ENCODE data around the gene FANCG. TPM values are rescaled to one million over a fixed set of nuclear protein-coding genes. Genes with fewer than 3 reads are reported as not detected.

Gene FANCG
- total RNA-seq, 2 experiments from 2014 or later = 92.8 to 93.4 TPM

DNA sequence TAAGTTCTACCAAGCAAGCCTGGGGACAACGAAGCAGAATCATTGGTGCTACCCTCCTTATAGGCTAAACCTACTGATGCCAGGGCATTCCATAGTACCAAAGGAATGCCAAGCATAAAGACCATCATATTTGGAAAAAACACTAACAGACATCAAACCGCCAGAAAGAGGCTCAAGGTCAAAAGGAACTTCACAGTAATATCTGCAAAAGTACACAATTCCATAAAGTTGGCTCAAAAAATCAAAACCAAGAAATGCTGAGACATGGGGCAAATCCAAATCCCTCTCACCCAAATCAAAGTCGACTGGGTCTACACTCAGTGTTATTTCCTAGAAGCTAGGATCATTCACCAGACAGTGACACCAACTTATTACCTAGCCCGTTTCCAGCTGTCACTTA is 10.7 kb downstream of the FANCG start:
- ATAC-seq = no peak
- Mint-ChIP-seq H3K27me3 (no peaks in the 10 kb centered on the region), H3K27ac (peak overlapping the region; percentile 42), H3K4me1 (peaks cover 56% of the 10 kb centered on the region), H3K4me3 (peak overlapping the region; percentile 57), H3K9me3 (ENCODE audit: low read depth) (no peaks in the 10 kb centered on the region), H3K36me3 (ENCODE audit: low read depth) (peaks cover 69% of the 10 kb centered on the region)
- POLR2A ChIA-PET = interaction anchor here (0.6 to 0.7 kb wide), 2 partner anchors 36 to 43 kb away, joined by 4 to 6 read pairs; no protein-coding TSS in a partner anchor
- intact Hi-C loops (cut with DNase I, micrococcal nuclease) = no loop called here
- no peak for DNase-seq
- CTCF ChIA-PET = interaction anchor here (0.6 to 2.5 kb wide), 6 partner anchors 8 to 201 kb away, joined by 3 to 6 read pairs (median 4); partner anchors contain the start of gene FANCG

DNA sequence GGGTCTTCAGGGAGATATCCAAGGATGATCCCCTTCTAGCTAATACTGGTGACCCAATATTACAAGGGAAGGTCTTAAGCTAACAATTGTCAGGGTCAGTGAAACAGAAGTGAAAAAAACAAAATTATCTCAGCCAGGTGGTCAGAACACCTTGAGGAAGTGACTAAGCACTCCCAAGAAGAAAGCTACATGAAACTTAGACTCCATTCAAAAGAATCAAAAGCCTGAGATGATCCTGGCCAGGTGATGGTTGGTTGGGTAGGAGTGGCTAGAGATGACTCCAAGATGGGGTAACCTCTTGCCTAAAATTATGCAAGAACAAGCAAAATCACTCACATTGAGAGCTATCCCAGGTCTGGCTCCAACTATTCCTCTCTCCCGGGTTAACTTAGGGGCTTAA is 12.7 kb downstream of the FANCG start:
- DNase-seq (no peak), ATAC-seq (no peak)
- H3K27ac Mint-ChIP-seq = peak overlapping the region; percentile 66
- H3K4me3 Mint-ChIP-seq = no peak overlapping the region
- H3K27me3 Mint-ChIP-seq = no peaks in the 10 kb centered on the region
- no peaks in the 10 kb centered on the region for H3K9me3 Mint-ChIP-seq (ENCODE audit: low read depth)
- H3K36me3 Mint-ChIP-seq (ENCODE audit: low read depth) = peaks cover 72% of the 10 kb centered on the region
- ChIA-PET CTCF (interaction anchor here (1.1 to 1.6 kb wide), 4 partner anchors 12 to 167 kb away, joined by 3 to 7 read pairs (median 4); partner anchors contain the start of gene FANCG), POLR2A (interaction anchor here (0.6 kb wide), 1 partner anchor 17 kb away, joined by 6 read pairs; no protein-coding TSS in a partner anchor)
- H3K4me1 Mint-ChIP-seq = peaks cover 41% of the 10 kb centered on the region
- intact Hi-C loops (cut with DNase I, micrococcal nuclease) = no loop called here

DNA sequence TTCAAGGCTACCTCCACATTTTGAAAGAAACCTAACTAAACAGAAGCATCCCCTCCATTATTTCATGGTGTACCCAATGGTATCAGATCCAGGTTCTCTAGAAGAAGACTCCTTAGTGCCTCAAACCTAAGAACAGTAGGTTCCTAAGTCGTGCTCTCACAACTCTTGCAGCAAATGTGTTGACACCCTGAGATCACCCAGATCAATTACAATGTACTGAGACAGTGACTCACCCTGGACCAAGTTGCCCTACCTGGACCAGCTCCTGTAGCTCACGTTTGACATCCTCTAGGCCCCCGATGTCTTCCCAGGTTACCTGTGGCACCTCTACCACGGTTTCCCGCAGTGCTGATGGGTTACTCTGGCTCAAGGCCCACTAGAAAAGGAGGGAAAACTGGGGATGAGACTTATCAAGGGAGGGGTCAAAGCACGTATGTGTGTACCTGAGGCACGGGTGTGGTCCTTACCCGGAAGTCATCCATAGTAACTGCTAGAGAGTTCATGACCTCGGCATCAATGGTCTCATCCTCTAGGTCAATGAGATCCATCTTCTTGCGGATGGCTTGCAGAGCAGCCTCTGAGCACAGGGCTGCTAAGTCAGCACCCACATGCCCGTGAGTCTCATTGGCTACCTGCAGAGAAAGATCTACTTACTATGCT is 19.1 kb downstream of the FANCG start:
- CTCF ChIA-PET = interaction anchor here (0.5 to 1.5 kb wide), 4 partner anchors 8 to 1395 kb away, joined by 3 to 6 read pairs (median 3); no protein-coding TSS in a partner anchor
- no peaks in the 10 kb centered on the region for H3K4me1 Mint-ChIP-seq
- H3K27me3 Mint-ChIP-seq = no peaks in the 10 kb centered on the region
- DNase-seq (no peak), ATAC-seq (no peak)
- no peaks in the 10 kb centered on the region for H3K9me3 Mint-ChIP-seq (ENCODE audit: low read depth)
- H3K4me3 Mint-ChIP-seq = no peak overlapping the region
- peaks cover 81% of the 10 kb centered on the region for H3K36me3 Mint-ChIP-seq (ENCODE audit: low read depth)
- intact Hi-C loops (cut with DNase I, micrococcal nuclease) = no loop called here
- POLR2A ChIA-PET = interaction anchor here (0.7 kb wide), 1 partner anchor 302 kb away, joined by 6 read pairs; no protein-coding TSS in a partner anchor
- no peak overlapping the region for H3K27ac Mint-ChIP-seq

DNA sequence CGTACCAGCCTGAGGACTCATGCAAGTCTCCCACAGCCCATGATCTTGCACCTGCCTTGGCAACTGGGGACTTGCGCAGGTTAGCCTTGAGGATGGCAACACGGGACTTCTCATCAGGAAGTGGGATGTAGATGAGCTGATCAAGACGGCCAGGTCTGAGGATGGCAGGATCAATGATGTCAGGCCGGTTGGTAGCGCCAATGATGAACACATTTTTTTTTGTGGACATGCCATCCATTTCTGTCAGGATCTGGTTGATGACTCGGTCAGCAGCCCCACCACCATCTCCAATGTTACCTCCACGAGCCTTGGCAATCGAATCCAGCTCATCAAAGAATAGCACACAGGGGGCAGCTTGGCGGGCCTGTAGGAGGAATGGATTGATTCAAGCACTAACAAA is 20.3 kb downstream of the FANCG start:
- ChIA-PET POLR2A (interaction anchor here (0.6 to 0.7 kb wide), 2 partner anchors 13 to 135 kb away, joined by 6 to 8 read pairs; no protein-coding TSS in a partner anchor), CTCF (interaction anchor here (0.6 to 1.5 kb wide), 3 partner anchors 8 to 159 kb away, joined by 4 to 6 read pairs (median 4); no protein-coding TSS in a partner anchor)
- DNase-seq (no peak), ATAC-seq (no peak)
- Mint-ChIP-seq H3K36me3 (ENCODE audit: low read depth) (peaks cover 83% of the 10 kb centered on the region), H3K27ac (no peak overlapping the region), H3K27me3 (no peaks in the 10 kb centered on the region), H3K4me1 (no peaks in the 10 kb centered on the region), H3K4me3 (no peak overlapping the region), H3K9me3 (ENCODE audit: low read depth) (no peaks in the 10 kb centered on the region)
- intact Hi-C loops (cut with DNase I, micrococcal nuclease) = no loop called here

DNA sequence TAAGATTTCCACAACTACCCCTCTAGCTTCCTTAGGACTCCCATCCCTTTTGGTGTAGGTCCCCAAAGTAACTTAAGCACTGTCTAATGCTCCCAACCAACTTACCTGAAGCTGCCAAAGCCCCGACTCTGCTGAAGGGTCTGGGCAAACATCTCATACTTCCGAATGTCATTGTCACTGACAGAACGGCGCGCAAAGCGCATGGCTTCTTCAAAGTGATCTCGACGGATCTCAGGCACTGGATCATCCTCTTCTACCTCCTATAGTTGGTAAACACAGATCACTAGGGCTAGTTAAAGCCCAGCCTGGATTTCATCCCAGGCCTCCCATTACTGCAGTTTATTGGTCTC is 22.5 kb downstream of the FANCG start:
- H3K36me3 Mint-ChIP-seq (ENCODE audit: low read depth) = peaks cover 80% of the 10 kb centered on the region
- ChIA-PET CTCF (interaction anchor here (0.8 kb wide), 1 partner anchor 158 kb away, joined by 3 read pairs; no protein-coding TSS in a partner anchor), POLR2A (interaction anchor here (1.2 to 1.5 kb wide), 2 partner anchors 14 to 15 kb away, joined by 3 to 11 read pairs; partner anchors contain the start of gene VCP)
- no peak overlapping the region for H3K27ac Mint-ChIP-seq
- no peaks in the 10 kb centered on the region for H3K27me3 Mint-ChIP-seq
- intact Hi-C loops (cut with DNase I, micrococcal nuclease) = no loop called here
- no peak for DNase-seq
- H3K4me1 Mint-ChIP-seq = no peaks in the 10 kb centered on the region
- no peaks in the 10 kb centered on the region for H3K9me3 Mint-ChIP-seq (ENCODE audit: low read depth)
- H3K4me3 Mint-ChIP-seq = no peak overlapping the region
- ATAC-seq = no peak

DNA sequence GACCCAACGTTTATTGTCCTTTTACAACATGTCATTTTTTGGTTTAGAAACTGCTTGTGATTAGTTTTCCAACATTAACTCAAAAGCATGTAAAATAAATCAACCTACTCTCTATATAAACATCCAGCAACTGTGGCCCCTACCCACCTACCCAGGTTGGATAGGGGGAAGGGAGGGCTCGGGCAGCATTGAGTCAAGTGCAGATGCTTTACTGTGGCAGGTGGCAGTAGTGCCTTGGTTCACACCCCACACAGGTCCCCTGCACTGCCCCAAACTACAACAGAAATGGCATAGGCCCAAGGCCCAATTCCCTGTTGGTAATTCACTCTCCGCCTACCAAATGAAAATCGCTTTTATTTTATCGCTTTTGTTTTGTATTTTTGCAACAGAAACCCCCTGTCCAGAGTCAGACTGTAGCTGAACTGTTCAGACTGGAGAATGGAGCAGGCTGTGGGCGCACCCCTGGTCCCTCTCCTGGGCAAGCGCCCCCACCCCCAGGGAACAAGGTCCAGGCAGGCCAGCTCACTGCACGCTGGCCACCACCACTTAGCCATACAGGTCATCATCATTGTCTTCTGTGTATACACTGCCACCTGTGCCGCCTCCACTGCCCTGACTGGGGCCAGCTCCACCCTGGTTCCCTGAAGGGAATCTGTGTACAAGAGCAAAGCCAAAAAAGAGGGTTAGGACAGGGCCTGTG is 23.0 kb downstream of the FANCG start:
- no peak for ATAC-seq
- intact Hi-C loops (cut with DNase I, micrococcal nuclease) = no loop called here
- H3K9me3 Mint-ChIP-seq (ENCODE audit: low read depth) = no peaks in the 10 kb centered on the region

DNA sequence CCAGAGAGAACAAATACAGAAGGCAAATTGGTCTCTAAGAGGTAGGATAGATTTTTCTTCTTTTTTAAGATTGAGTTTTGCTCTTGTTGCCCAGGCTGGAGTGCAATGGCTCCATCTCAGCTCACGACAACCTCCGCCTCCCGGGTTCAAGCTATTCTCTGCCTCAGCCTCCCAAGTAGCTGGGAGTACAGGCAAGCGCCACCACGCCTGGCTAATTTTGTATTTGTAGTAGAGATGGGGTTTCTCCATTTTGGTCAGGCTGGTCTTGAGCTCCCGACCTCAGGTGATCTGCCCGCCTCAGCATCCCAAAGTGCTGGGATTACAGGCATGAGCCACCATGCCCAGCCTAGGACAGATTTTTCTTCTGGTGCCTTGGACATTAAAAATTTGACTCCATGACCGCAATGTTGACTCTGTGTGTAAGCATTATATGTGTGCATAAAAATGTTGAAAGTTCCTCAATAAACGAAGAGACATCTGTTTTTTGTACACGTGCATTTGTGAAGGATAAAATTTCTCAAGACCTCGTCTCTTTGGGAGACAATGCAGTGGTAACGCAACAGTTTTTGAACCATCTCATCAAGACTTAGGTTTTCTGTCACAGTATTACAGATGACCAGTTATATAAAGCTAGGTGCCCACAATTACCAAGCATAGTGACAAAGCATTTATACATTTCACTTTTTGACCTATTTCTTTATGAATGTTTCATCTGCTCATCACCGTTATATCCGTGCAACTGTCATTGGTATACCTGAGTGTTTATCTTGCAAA is 24.7 kb downstream of the FANCG start:
- H3K27me3 Mint-ChIP-seq = no peaks in the 10 kb centered on the region
- ChIA-PET CTCF (interaction anchor here (1.4 kb wide), 1 partner anchor 155 kb away, joined by 7 read pairs; no protein-coding TSS in a partner anchor), POLR2A (interaction anchor here (0.6 kb wide), 1 partner anchor 93 kb away, joined by 4 read pairs; no protein-coding TSS in a partner anchor)
- DNase-seq (no peak), ATAC-seq (no peak)
- H3K9me3 Mint-ChIP-seq (ENCODE audit: low read depth) = no peaks in the 10 kb centered on the region
- intact Hi-C loops (cut with DNase I, micrococcal nuclease) = loop anchor here in 1 of 2 experiments (2.0 kb wide), 1 partner anchor 36 kb away; no protein-coding TSS in a partner anchor
- no peak overlapping the region for H3K4me3 Mint-ChIP-seq
- peaks cover 65% of the 10 kb centered on the region for H3K36me3 Mint-ChIP-seq (ENCODE audit: low read depth)
- H3K27ac Mint-ChIP-seq = peak overlapping the region; percentile 0
- H3K4me1 Mint-ChIP-seq = no peaks in the 10 kb centered on the region

More for the DNA sequence above, 23.0 kb downstream of the FANCG start:
- no peak for DNase-seq
- Mint-ChIP-seq H3K4me1 (no peaks in the 10 kb centered on the region), H3K27me3 (no peaks in the 10 kb centered on the region), H3K27ac (no peak overlapping the region), H3K4me3 (no peak overlapping the region), H3K36me3 (ENCODE audit: low read depth) (peaks cover 75% of the 10 kb centered on the region)
- POLR2A ChIA-PET = interaction anchor here (1.2 to 1.5 kb wide), 2 partner anchors 14 to 15 kb away, joined by 3 to 11 read pairs; partner anchors contain the start of gene VCP
- CTCF ChIA-PET = interaction anchor here (0.8 kb wide), 1 partner anchor 157 kb away, joined by 3 read pairs; no protein-coding TSS in a partner anchor

DNA sequence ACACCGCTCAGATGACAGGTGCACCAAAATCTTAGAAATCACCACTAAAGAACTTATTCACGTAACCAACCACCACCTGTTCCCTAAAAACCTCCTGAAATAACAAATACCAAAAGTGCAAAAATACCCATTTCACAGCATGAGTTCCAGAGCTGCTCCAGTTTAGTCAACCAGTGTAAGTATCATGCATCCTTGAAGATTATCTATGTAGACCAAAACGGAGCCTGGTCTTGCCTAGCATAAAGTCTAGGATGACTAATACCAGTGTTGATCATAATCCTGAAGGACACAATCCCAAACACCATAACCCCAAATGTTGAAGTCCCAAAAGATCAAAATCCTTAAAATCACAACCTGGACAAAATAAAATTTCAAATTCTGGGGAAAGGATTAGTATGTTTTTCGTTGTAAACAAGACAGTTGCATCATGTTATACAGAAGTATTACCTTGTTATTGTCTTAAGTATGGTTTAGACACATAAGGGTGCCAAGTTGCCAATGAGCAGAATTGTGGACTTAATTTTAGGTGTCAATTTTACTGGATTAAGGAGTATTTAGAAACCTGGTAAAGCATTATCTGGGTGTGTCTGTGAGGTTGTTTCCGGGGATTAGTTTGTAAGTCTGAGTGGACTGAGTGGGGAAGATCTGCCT is 25.4 kb downstream of the FANCG start:
- H3K4me1 Mint-ChIP-seq = no peaks in the 10 kb centered on the region
- H3K9me3 Mint-ChIP-seq (ENCODE audit: low read depth) = no peaks in the 10 kb centered on the region
- DNase-seq = no peak
- intact Hi-C loops (cut with DNase I, micrococcal nuclease) = loop anchor here in 1 of 2 experiments (2.0 kb wide), 1 partner anchor 36 kb away; no protein-coding TSS in a partner anchor
- ChIA-PET CTCF (interaction anchor here (1.3 to 4.0 kb wide), 3 partner anchors 9 to 154 kb away, joined by 3 to 23 read pairs (median 7); partner anchors contain the start of gene FANCG), POLR2A (no interaction called here)
- no peak overlapping the region for H3K4me3 Mint-ChIP-seq
- H3K27me3 Mint-ChIP-seq = no peaks in the 10 kb centered on the region
- ATAC-seq = no peak
- H3K36me3 Mint-ChIP-seq (ENCODE audit: low read depth) = peaks cover 61% of the 10 kb centered on the region
- H3K27ac Mint-ChIP-seq = peak overlapping the region; percentile 0

DNA sequence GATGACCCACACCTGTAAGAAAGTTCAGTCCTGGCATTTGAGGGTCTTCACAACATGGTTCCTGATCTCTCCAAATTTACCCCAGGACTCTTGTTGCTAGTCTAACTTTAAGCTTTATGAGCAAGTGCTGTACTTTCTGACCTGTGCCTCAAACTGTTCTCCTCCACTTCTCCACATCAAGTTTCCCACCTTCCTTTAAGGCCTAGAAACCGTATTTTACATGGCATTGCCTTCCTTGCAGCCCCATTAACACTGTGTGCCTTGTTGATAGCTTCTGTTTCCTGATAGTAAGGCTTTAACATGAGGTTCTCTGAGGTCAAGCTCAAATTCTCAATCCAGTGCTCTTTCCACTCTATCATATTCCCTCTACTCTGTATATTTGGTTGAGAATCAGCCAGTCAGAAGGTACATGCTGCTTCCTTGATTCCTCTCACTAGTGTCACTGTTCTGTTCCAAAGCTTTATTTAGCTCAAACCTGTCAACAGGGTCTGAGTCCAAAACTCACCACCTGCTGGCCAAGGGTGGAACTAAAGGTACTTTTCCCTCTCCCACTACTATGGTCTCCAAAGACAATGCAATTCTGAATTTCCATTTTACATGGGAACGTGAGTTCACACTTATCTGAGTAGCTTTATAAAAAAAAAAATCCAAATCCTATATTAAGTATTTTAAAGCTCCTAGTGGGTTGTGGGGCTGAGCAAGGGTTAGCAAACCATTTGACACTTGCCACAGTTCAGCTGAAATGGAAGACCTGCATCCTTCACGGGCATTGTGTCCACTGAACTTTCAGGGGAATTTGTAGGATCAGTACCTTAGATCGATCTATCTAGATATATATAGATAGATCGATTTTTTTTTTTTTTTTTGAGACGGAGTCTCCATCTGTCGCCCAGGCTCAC is 28.4 kb downstream of the FANCG start:
- no peak overlapping the region for H3K4me3 Mint-ChIP-seq
- intact Hi-C loops (cut with DNase I, micrococcal nuclease) = loop anchor here (1.0 kb wide), 2 partner anchors 152 to 290 kb away; no protein-coding TSS in a partner anchor
- POLR2A ChIA-PET = interaction anchor here (0.6 to 1.3 kb wide), 8 partner anchors 21 to 498 kb away, joined by 3 to 4 read pairs (median 4); partner anchors contain the start of gene VCP
- no peaks in the 10 kb centered on the region for H3K9me3 Mint-ChIP-seq (ENCODE audit: low read depth)
- CTCF ChIA-PET = interaction anchor here (0.6 to 4.0 kb wide), 53 partner anchors 8 to 736 kb away, joined by 3 to 67 read pairs (median 5); partner anchors contain the start of genes DNAJB5, PIGO and VCP
- DNase-seq = peak; percentile 76
- peak; percentile 87 for ATAC-seq
- peak overlapping the region; percentile 15 for H3K27ac Mint-ChIP-seq
- no peaks in the 10 kb centered on the region for H3K27me3 Mint-ChIP-seq
- H3K36me3 Mint-ChIP-seq (ENCODE audit: low read depth) = peaks cover 45% of the 10 kb centered on the region
- no peaks in the 10 kb centered on the region for H3K4me1 Mint-ChIP-seq
